Measurements from ENCODE around the gene NKAIN1. TPM values are rescaled to one million over a fixed set of nuclear protein-coding genes. Genes with fewer than 3 reads are reported as not detected.

NKAIN1 gene
- total RNA-seq, 1 experiment from 2014 or later, result 36.8 TPM

GRCh38 chr1:31183927-31184554, 55.6 kb downstream of the NKAIN1 start:
- no peak overlapping the region for H3K27ac Mint-ChIP-seq
- ChIA-PET CTCF (interaction anchor here (0.5 to 5.0 kb wide), 66 partner anchors 9 to 508 kb away, joined by 3 to 69 read pairs (median 5); partner anchors contain the start of genes FABP3, PUM1, SNRNP40 and ZCCHC17), POLR2A (no interaction called here)
- 0 out of 2 replicates have a peak, but pooled peaks cover 4% of the 10 kb centered on the region for H3K27me3 Mint-ChIP-seq (ENCODE audit: low read depth)
- DNase-seq (ENCODE audit: low spot score) (peak; percentile 82), ATAC-seq (peak; percentile 48)
- H3K9me3 Mint-ChIP-seq, result no peaks in the 10 kb centered on the region
- H3K4me3 Mint-ChIP-seq, result no peak overlapping the region
- 0 out of 2 replicates have a peak, but pooled peaks cover 2% of the 10 kb centered on the region for H3K4me1 Mint-ChIP-seq
- TF ChIP-seq NR3C1 (CRISPR knock-in tag; conservative IDR thresholded peaks at IDR 0.05; ENCODE audit: low read depth) (no peak), CTCF (IDR thresholded peaks at IDR 0.05) (peak; percentile 95)
- H3K36me3 Mint-ChIP-seq, result peaks cover 3% of the 10 kb centered on the region; the same call in 1 of the 2 replicates

GRCh38 chr1:31183126-31183525, 56.6 kb downstream of the NKAIN1 start:
- Mint-ChIP-seq H3K9me3 (no peaks in the 10 kb centered on the region), H3K36me3 (peaks cover 3% of the 10 kb centered on the region; the same call in 1 of the 2 replicates), H3K4me3 (no peak overlapping the region), H3K4me1 (0 out of 2 replicates have a peak, but pooled peaks cover 2% of the 10 kb centered on the region), H3K27me3 (ENCODE audit: low read depth) (0 out of 2 replicates have a peak, but pooled peaks cover 4% of the 10 kb centered on the region), H3K27ac (no peak overlapping the region)
- CTCF ChIA-PET, result interaction anchor here (1.1 to 5.0 kb wide), 16 partner anchors 11 to 450 kb away, joined by 4 to 69 read pairs (median 9); partner anchors contain the start of genes SNRNP40 and ZCCHC17
- TF ChIP-seq MAX (CRISPR knock-in tag; IDR thresholded peaks at IDR 0.05) (no peak), ZSCAN18 (CRISPR knock-in tag; IDR thresholded peaks at IDR 0.05) (no peak), ZBTB43 (CRISPR knock-in tag; IDR thresholded peaks at IDR 0.05) (no peak), EMX1 (CRISPR knock-in tag; IDR thresholded peaks at IDR 0.05) (no peak), JUN (CRISPR knock-in tag; IDR thresholded peaks at IDR 0.05) (no peak), IRF1 (CRISPR knock-in tag; IDR thresholded peaks at IDR 0.05) (no peak), TEAD4 (CRISPR knock-in tag; IDR thresholded peaks at IDR 0.05) (no peak), IRF2 (CRISPR knock-in tag; IDR thresholded peaks at IDR 0.05; ENCODE audit: borderline replicate concordance, low read depth) (no peak), ZNF416 (CRISPR knock-in tag; IDR thresholded peaks at IDR 0.05) (no peak), CREM (CRISPR knock-in tag; IDR thresholded peaks at IDR 0.05) (no peak), ZNF121 (CRISPR knock-in tag; IDR thresholded peaks at IDR 0.05) (no peak), HMGXB4 (CRISPR knock-in tag; IDR thresholded peaks at IDR 0.05) (no peak), E2F5 (CRISPR knock-in tag; IDR thresholded peaks at IDR 0.05) (no peak), CDX4 (CRISPR knock-in tag; IDR thresholded peaks at IDR 0.05; ENCODE audit: borderline replicate concordance) (no peak), CBFB (CRISPR knock-in tag; IDR thresholded peaks at IDR 0.05; ENCODE audit: low read depth) (no peak), RORB (CRISPR knock-in tag; IDR thresholded peaks at IDR 0.05) (no peak), FOXK1 (CRISPR knock-in tag; IDR thresholded peaks at IDR 0.05) (no peak)
- POLR2A ChIA-PET, result no interaction called here
- no peak for ATAC-seq
- DNase-seq (ENCODE audit: low spot score), result no peak
